Type B pancreatic cell (in vitro differentiated cells): ENCODE measurements around the gene IL1R2. TPM values are rescaled to one million over a fixed set of nuclear protein-coding genes. Genes with fewer than 3 reads are reported as not detected.

Source experiments
- DNase-seq: peaks from one replicate; pipeline ENCODE4 v3.0.0; 2021; ENCODE audit warnings: mixed read lengths; ENCODE audit not compliant: unreplicated experiment; ENCODE audit errors: extremely low spot score
- H3K27ac Mint-ChIP-seq: 2 replicates; pipeline ENCODE4 v1.8.0; 2021; ENCODE audit warnings: mild to moderate bottlenecking, mixed read lengths
- H3K27me3 Mint-ChIP-seq: 2 replicates; pipeline ENCODE4 v1.8.0; 2021; ENCODE audit warnings: mixed read lengths
- H3K36me3 Mint-ChIP-seq: 2 replicates; pipeline ENCODE4 v1.8.0; 2021; ENCODE audit warnings: mixed read lengths
- H3K4me1 Mint-ChIP-seq: one replicate; pipeline ENCODE4 v1.8.0; 2021; ENCODE audit warnings: mixed read lengths; ENCODE audit not compliant: unreplicated experiment
- H3K4me3 Mint-ChIP-seq: 2 replicates; pipeline ENCODE4 v1.8.0; 2021; ENCODE audit warnings: mild to moderate bottlenecking, mixed read lengths
- H3K9me3 Mint-ChIP-seq: 2 replicates; pipeline ENCODE4 v1.8.0; 2021; ENCODE audit warnings: mixed read lengths
- long read RNA-seq: library from polyadenylated mRNA; unstranded; transcript quantifications from one replicate; pipeline ENCODE4 v2.0.0, GENCODE V29; 2020
- total RNA-seq: library from RNA; stranded (reverse); gene quantifications from 2 replicates; pipeline ENCODE4 v1.2.1, GENCODE V29; 2021; ENCODE audit warnings: low replicate concordance
- TF ChIP-seq, protein P1 (sequence below): fragments of 200-600 bp; sonication (generic); conservative IDR thresholded peaks from 2 replicates; pipeline ENCODE4 v1.5.0; 2021; ENCODE audit warnings: antibody characterized with exemption, mild to moderate bottlenecking

The IL1R2 gene, protein sequence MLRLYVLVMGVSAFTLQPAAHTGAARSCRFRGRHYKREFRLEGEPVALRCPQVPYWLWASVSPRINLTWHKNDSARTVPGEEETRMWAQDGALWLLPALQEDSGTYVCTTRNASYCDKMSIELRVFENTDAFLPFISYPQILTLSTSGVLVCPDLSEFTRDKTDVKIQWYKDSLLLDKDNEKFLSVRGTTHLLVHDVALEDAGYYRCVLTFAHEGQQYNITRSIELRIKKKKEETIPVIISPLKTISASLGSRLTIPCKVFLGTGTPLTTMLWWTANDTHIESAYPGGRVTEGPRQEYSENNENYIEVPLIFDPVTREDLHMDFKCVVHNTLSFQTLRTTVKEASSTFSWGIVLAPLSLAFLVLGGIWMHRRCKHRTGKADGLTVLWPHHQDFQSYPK
- 0.48 and 1.2 TPM in 2 replicates for total RNA-seq
- long read RNA-seq, partial matches to known transcripts, result 1 of 2 reads
- long read RNA-seq, other reads (novel, unspliced or antisense), result 0 of 2 reads

DNA sequence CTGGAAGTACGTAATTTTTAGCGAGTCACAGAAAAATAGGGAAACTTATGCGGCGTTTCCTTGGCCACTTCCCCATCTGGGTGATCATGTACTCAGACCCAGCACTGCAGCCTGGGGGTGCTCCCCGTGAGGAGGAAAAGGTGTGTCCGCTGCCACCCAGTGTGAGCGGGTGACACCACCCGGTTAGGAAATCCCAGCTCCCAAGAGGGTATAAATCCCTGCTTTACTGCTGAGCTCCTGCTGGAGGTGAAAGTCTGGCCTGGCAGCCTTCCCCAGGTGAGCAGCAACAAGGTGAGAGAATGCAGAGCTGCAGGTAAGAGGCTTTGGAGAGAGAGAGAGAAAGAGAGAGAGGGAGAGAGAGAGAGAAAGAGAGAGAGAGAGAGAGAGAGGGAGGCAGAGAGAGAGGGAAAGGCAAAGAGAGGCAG, at the start of gene IL1R2:
IL1R2 (plus strand) TSS at position 240 of the 425 bp plus-strand sequence. CDS start 16,616 bp downstream, outside the sequence.
- no peak for DNase-seq
- H3K4me3 Mint-ChIP-seq, result no peak within 1 kb of the TSS

DNA sequence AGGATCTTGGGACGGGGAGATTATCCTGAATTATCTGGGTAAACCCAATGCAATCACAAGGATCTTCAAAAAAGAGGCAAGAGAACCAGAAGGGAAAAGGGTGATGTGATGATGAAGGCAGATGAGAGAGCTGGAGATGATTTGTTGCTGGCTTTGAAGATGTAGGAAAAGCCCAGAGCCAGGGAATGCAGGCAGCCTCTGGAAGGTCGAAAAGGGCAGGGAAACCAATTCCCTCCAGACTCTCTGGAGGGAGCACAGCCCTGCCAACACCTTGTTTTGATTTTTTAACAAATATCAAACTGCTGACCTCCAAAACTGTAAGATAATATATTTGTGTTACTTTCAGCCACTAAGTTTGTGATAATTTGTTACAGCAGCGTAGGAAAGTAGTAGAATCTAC, 48.9 kb upstream of the IL1R2 start:
- H3K4me3 Mint-ChIP-seq, result no peak overlapping the region
- H3K27me3 Mint-ChIP-seq, result peaks cover 5% of the 10 kb centered on the region
- no peak for DNase-seq
- H3K9me3 Mint-ChIP-seq, result peaks cover 12% of the 10 kb centered on the region
- TF ChIP-seq, protein P1, sequence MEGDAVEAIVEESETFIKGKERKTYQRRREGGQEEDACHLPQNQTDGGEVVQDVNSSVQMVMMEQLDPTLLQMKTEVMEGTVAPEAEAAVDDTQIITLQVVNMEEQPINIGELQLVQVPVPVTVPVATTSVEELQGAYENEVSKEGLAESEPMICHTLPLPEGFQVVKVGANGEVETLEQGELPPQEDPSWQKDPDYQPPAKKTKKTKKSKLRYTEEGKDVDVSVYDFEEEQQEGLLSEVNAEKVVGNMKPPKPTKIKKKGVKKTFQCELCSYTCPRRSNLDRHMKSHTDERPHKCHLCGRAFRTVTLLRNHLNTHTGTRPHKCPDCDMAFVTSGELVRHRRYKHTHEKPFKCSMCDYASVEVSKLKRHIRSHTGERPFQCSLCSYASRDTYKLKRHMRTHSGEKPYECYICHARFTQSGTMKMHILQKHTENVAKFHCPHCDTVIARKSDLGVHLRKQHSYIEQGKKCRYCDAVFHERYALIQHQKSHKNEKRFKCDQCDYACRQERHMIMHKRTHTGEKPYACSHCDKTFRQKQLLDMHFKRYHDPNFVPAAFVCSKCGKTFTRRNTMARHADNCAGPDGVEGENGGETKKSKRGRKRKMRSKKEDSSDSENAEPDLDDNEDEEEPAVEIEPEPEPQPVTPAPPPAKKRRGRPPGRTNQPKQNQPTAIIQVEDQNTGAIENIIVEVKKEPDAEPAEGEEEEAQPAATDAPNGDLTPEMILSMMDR, result no peak
- no peaks in the 10 kb centered on the region for H3K36me3 Mint-ChIP-seq
- H3K27ac Mint-ChIP-seq, result no peak overlapping the region
- no peaks in the 10 kb centered on the region for H3K4me1 Mint-ChIP-seq

More for the DNA sequence above, at the start of gene IL1R2:
- Mint-ChIP-seq H3K27ac (no peak within 1 kb of the TSS), H3K4me1 (peaks cover 4% of the 10 kb centered on the region), H3K36me3 (no peaks in the 10 kb centered on the region), H3K9me3 (no peaks in the 10 kb centered on the region), H3K27me3 (peaks cover 15% of the 10 kb centered on the region)
- TF ChIP-seq, protein P1, result no peak

DNA sequence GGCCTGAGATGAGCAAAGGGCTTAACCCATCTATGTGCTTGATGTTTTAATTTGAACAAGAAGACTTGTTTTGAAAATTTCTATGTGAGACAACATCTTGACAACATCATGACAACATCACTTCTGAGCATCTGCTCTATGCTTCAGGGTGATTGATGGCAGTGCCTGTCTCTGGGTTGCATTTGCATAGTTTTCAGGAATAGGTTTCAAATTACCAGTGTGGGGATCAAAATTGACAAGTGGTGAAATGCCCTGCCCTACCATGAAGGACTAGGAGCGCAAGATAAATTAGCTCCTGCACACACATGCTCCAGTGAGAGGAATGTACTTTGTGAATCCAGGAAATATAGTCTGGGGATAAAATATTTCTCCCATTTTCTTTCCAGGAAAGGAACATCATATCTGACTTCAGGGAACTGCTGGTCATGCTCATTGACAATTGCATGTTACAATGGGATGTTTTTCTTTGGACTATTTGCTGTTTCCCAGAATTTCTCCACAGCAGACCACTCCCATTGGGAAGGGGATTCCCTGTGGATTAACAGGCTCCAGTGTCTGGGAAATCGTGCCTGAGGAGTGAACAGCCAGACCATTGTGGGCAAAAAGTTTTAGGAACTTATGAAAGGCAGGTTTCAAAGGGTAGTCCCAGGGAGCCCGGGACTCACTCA, 45.3 kb upstream of the IL1R2 start:
- Mint-ChIP-seq H3K27ac (no peak overlapping the region), H3K4me1 (no peaks in the 10 kb centered on the region), H3K4me3 (no peak overlapping the region), H3K36me3 (no peaks in the 10 kb centered on the region), H3K9me3 (peaks cover 5% of the 10 kb centered on the region), H3K27me3 (peaks cover 3% of the 10 kb centered on the region)
- DNase-seq, result no peak
- TF ChIP-seq, protein P1, result no peak

DNA sequence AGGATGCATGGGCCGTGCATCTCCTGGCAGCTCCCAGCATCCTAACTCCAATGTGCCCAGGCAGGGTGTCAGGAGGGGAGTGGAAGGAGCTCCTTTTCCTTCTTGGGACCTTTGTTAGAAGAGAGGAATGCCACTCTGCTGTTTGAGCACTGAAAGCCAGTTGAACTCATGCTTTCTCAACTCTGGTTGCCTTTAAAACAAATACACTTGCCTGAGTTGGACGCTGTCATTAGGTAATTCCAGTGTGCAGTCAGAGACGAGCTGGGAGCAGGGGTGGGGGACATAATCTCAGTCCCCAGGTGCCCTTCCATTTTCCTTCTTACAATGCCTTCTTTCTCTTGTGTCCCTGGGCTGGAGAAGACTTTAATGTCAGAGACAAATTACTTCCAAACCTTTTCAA, 44.4 kb upstream of the IL1R2 start:
- H3K27ac Mint-ChIP-seq, result no peak overlapping the region
- DNase-seq, result no peak
- no peaks in the 10 kb centered on the region for H3K4me1 Mint-ChIP-seq
- H3K9me3 Mint-ChIP-seq, result peaks cover 5% of the 10 kb centered on the region
- H3K4me3 Mint-ChIP-seq, result no peak overlapping the region
- TF ChIP-seq, protein P1, result no peak
- H3K36me3 Mint-ChIP-seq, result no peaks in the 10 kb centered on the region
- H3K27me3 Mint-ChIP-seq, result peaks cover 3% of the 10 kb centered on the region

DNA sequence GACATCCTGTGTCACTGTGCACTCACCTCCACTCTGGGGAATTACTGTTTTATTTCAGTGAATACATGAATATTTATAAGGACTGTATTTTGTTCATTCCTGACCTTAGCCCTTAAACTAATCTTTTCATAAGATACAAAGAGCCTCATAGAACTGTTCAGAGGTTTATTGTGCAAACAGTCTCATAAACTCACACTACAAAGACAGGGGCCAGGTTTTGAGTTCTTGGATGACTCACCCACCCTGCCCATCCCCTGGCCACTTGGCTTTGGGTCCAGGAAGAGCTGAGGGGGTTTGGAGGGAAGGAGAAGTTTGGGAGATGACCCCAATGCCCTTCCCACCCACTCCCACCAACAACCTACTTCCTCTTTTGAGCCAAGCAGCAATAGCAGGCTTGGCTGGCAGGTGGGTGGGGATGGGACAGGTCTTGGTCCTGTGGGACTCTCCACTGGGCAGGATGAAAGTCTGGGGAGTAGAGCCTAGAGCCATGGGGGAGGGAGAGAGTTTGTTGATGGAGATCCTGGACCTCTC, 43.1 kb upstream of the IL1R2 start:
- TF ChIP-seq, protein P1, result no peak
- no peaks in the 10 kb centered on the region for H3K36me3 Mint-ChIP-seq
- no peak overlapping the region for H3K27ac Mint-ChIP-seq
- peaks cover 3% of the 10 kb centered on the region for H3K27me3 Mint-ChIP-seq
- no peaks in the 10 kb centered on the region for H3K4me1 Mint-ChIP-seq
- H3K4me3 Mint-ChIP-seq, result no peak overlapping the region
- DNase-seq, result no peak
- peaks cover 5% of the 10 kb centered on the region for H3K9me3 Mint-ChIP-seq
